Measurements from ENCODE around the gene RNF214. TPM values are rescaled to one million over a fixed set of nuclear protein-coding genes. Genes with fewer than 3 reads are reported as not detected.
A peak's percentile ranks its signal among the peaks of the same experiment; 100 is the strongest.

Gene RNF214
- polyA plus RNA-seq, 3 donors = 6.4 to 13.8 (median 7.8) TPM

- H3K27ac Mint-ChIP-seq = peak within 1 kb of the TSS; percentile 93 to 99 (median 98)
- peak in 2 of 3 donors; percentile 34 to 67 for DNase-seq
- H3K27me3 ChIP-seq (ENCODE audit: control insufficient read depth in 2 of 2, insufficient read depth in 2 of 2, low read length in 2 of 2) = no peaks in the 10 kb centered on the region
- intact Hi-C loops (cut with micrococcal nuclease) = loop anchor here (5.0 kb wide), 2 partner anchors 444 to 459 kb away; partner anchors contain the start of genes BUD13 (in 1 of the 2) and ZPR1 (in 1 of the 2)
- H3K4me1 Mint-ChIP-seq = peaks cover 34% of the 10 kb centered on the region
- H3K9me3 ChIP-seq (replicated peaks in 1 of 2; ENCODE audit: control insufficient read depth in 1 of 2, insufficient read depth in 1 of 2, low read length in 2 of 2) = no peaks in the 10 kb centered on the region
- H3K36me3 ChIP-seq (replicated peaks in 1 of 2; ENCODE audit: control insufficient read depth in 1 of 2, insufficient read depth in 2 of 2, low read length in 2 of 2) = peaks cover 33 to 38% of the 10 kb centered on the region in 2 donors
- WGBS (ENCODE audit: insufficient coverage) = 0% methylated on average over 13 of the region's 13 CpGs
- peak within 1 kb of the TSS; percentile 81 to 89 for H3K27ac ChIP-seq (ENCODE audit: low read depth in 1 of 2, low read length in 2 of 2)
- peak within 1 kb of the TSS; percentile 95 for H3K4me2 ChIP-seq (replicated peaks; ENCODE audit: extremely low read depth, low read length, poor library complexity, severe bottlenecking)
- H3K79me2 ChIP-seq (ENCODE audit: insufficient read depth, low read length) = peaks cover 57% of the 10 kb centered on the region
- H3K4me1 ChIP-seq (ENCODE audit: control insufficient read depth in 1 of 2, insufficient read depth in 2 of 2, low read length in 2 of 2) = peaks cover 21 to 26% of the 10 kb centered on the region in 2 donors
- H3K9me3 Mint-ChIP-seq = no peaks in the 10 kb centered on the region
- H4K20me1 ChIP-seq (ENCODE audit: insufficient read depth, low read length) = peaks cover 20% of the 10 kb centered on the region
- TF ChIP-seq CTCF (IDR thresholded peaks at IDR 0.05) = no peak
- H3K4me3 Mint-ChIP-seq = peak within 1 kb of the TSS; percentile 98 to 100
- H3K4me3 ChIP-seq (replicated peaks in 1 of 3; ENCODE audit: low read depth in 2 of 3, low read length in 3 of 3) = peak within 1 kb of the TSS; percentile 96 to 99 (median 97)
- H3K27me3 Mint-ChIP-seq (ENCODE audit: low read depth in 3 of 3) = peaks cover 0 to 2% (median 0%) of the 10 kb centered on the region in 3 donors
- peak within 1 kb of the TSS; percentile 93 for H2AFZ ChIP-seq (ENCODE audit: insufficient read depth, low read depth, low read length, poor library complexity, severe bottlenecking)
- H3K9ac ChIP-seq (ENCODE audit: insufficient read depth, low read length, poor library complexity, severe bottlenecking) = peak within 1 kb of the TSS; percentile 86
- H3K36me3 Mint-ChIP-seq = peaks cover 38 to 43% of the 10 kb centered on the region in 2 donors
Measured at GRCh38 chr11:117231842-117232091, 704 bp upstream of the RNF214 start, which contains the start of gene PCSK7. Gene PCSK7, minus strand, starts transcription at chr11:117232073. Its CDS starts 2,229 bp downstream, at chr11:117229844.

- intact Hi-C loops (cut with micrococcal nuclease) = loop anchor here (5.0 kb wide), 2 partner anchors 446 to 461 kb away; partner anchors contain the start of genes BUD13 (in 1 of the 2) and ZPR1 (in 1 of the 2)
- Histone ChIP-seq H3K9ac (ENCODE audit: insufficient read depth, low read length, poor library complexity, severe bottlenecking) (peak overlapping the region; percentile 86), H3K79me2 (ENCODE audit: insufficient read depth, low read length) (peaks cover 57% of the 10 kb centered on the region), H3K27ac (ENCODE audit: low read depth in 1 of 2, low read length in 2 of 2) (peak overlapping the region in 1 of 2 donors; percentile 56), H2AFZ (ENCODE audit: insufficient read depth, low read depth, low read length, poor library complexity, severe bottlenecking) (peak overlapping the region; percentile 93), H3K4me3 (replicated peaks in 1 of 3; ENCODE audit: low read depth in 2 of 3, low read length in 3 of 3) (peak overlapping the region; percentile 64 to 96 (median 68)), H4K20me1 (ENCODE audit: insufficient read depth, low read length) (peaks cover 16% of the 10 kb centered on the region), H3K27me3 (ENCODE audit: control insufficient read depth in 2 of 2, insufficient read depth in 2 of 2, low read length in 2 of 2) (no peaks in the 10 kb centered on the region), H3K4me1 (ENCODE audit: control insufficient read depth in 1 of 2, insufficient read depth in 2 of 2, low read length in 2 of 2) (peaks cover 21 to 26% of the 10 kb centered on the region in 2 donors), H3K36me3 (replicated peaks in 1 of 2; ENCODE audit: control insufficient read depth in 1 of 2, insufficient read depth in 2 of 2, low read length in 2 of 2) (peaks cover 23 to 27% of the 10 kb centered on the region in 2 donors), H3K9me3 (replicated peaks in 1 of 2; ENCODE audit: control insufficient read depth in 1 of 2, insufficient read depth in 1 of 2, low read length in 2 of 2) (no peaks in the 10 kb centered on the region), H3K4me2 (replicated peaks; ENCODE audit: extremely low read depth, low read length, poor library complexity, severe bottlenecking) (peak overlapping the region; percentile 95)
- Mint-ChIP-seq H3K9me3 (no peaks in the 10 kb centered on the region), H3K4me3 (peak overlapping the region; percentile 87 to 90), H3K27ac (peak overlapping the region; percentile 40 to 83 (median 72)), H3K36me3 (peaks cover 28 to 38% of the 10 kb centered on the region in 2 donors), H3K4me1 (peaks cover 34% of the 10 kb centered on the region), H3K27me3 (ENCODE audit: low read depth in 3 of 3) (peaks cover 0 to 2% (median 0%) of the 10 kb centered on the region in 3 donors)
- no peak for TF ChIP-seq CTCF (IDR thresholded peaks at IDR 0.05)
- DNase-seq = no peak
- WGBS (ENCODE audit: insufficient coverage) = 0% methylated on average over 22 of the region's 27 CpGs
Measured at GRCh38 chr11:117232911-117233409, 489 bp downstream of the RNF214 start.
